GM21576 (cell line): Measurements from ENCODE around the gene CRLF1.
"Not testable (repeated sequence)": the region's sequence is repeated elsewhere in the genome, so short reads cannot be mapped to it uniquely, and the experiment has no call there.

ENCODE experiments used
- ATAC-seq: cut with Tn5 transposase; IDR thresholded peaks from one replicate; pipeline ENCODE4 v1.9.1; 2021; ENCODE audit warnings: mild to moderate bottlenecking, moderate library complexity; ENCODE audit not compliant: unreplicated experiment

Gene CRLF1

DNA sequence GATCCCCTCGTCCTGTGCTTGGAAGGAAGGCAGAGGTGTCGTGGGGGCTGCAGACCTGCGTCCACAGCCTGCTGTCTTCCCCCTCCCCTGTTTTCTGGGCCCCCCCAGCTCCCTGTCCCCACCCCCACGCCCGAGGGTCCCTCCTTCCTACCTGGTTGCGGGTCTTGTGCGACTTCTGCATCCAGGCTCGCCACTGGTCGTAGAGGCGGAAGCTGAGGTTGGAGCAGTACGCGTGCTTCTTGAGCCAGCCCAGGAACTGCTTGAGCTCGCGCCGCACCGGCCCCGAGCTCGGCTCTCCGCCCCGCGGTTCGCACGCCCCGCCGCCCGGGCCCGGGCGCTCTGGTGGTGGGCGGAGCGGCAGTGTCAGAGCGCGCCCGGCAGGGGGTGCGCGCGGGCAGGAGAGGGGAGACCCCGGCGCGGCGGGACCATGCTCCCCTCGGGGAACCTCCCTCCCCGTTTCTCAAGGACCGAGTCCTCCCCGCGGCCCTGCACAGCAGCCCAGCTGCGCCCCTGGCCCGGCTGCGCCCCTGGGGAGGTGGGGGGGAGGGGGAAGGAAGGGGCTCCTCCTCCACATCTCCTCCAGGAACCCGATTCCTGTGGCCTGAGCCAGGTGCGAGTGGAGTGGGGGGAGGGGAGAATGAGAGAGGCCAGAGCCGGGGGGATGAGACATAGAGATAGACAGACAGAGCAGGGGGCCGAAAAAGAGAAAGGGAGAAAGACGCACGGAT is 12.3 kb downstream of the CRLF1 start:
- ATAC-seq: no peak

DNA sequence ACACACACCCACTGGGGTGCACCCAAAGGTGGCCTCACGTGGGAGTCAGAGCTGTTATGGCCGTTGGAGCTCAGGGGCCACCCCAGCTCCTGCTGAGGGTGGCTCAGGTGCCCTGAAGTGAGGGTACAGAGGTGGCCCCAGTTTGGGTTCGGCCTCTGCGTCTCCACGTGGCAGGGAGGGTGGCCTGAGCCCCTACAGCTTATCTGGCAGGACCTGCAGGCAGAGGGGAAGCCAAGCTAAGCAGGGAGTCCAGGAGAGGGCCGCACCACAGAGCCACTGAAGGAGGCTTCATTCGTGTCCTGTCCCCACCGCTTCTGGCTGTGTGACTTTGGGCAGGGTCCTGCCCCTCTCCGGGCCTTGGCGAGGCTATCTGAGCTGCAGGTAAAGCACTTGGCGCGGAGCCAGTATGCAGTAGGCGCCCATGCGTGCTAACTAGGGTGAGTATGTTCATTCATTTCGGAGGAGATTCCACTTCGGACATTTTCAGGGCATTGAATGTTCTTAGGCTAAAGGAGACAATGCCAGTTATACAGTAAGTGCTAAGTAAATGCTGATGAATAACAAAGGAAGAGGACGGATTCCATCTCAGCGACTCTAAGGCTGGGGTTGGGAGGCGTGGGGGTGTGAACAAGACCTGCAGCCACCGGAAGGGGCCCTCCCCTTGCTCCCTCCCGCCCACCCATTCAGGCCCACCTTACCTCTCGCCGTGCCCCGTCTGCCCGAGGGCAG is 13.1 kb downstream of the CRLF1 start:
- no peak for ATAC-seq

DNA sequence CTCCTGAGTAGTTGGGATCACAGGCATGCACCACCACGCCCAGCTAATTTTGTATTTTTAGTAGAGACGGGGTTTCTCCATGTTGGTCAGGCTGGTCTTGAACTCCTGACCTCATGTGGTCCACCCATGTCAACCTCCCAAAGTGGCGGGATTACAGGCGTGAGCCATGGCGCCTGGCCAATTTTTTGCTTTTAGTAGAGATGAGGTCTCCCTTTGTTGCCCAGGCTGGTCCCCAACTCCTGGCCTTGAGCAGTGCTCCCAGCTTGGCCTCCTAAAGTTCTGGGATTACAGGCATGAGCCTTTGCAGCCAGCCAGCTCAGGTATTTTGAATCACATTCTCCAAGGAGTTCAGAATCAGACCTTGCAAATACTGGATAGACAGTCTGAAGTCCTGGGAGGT is 13.9 kb downstream of the CRLF1 start:
- ATAC-seq: not testable (repeated sequence)

DNA sequence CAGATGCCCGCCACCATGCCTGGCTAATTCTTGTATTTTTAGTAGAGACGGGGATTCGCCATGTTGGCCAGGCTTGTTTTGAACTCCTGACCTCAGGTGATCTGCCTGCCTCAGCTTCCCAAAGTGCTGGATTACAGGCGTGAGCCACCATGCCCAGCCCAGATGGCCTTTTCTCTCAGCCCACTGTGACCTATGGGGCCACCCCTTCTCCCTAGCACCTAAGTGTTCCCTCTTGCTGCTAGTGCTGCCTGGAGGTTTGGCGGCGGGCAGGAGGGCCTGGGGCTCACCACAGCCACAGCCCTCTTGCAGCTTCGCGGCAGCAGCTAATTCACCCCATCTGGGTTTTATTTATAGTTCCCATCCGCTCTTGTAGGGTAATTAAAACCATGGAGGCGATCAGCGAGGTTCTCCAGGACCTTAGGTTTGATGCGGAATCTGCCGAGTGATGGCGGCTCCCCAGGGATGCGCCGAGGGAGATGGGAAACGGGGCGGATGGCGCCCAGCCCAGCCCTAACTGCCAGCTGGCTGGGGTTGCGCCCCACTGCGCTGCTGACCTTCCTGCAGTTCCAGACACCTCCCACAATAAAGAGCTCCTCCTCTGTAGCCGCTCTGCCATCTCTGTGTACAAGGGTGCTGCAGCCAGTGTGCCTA is 14.7 kb downstream of the CRLF1 start:
- no peak for ATAC-seq

DNA sequence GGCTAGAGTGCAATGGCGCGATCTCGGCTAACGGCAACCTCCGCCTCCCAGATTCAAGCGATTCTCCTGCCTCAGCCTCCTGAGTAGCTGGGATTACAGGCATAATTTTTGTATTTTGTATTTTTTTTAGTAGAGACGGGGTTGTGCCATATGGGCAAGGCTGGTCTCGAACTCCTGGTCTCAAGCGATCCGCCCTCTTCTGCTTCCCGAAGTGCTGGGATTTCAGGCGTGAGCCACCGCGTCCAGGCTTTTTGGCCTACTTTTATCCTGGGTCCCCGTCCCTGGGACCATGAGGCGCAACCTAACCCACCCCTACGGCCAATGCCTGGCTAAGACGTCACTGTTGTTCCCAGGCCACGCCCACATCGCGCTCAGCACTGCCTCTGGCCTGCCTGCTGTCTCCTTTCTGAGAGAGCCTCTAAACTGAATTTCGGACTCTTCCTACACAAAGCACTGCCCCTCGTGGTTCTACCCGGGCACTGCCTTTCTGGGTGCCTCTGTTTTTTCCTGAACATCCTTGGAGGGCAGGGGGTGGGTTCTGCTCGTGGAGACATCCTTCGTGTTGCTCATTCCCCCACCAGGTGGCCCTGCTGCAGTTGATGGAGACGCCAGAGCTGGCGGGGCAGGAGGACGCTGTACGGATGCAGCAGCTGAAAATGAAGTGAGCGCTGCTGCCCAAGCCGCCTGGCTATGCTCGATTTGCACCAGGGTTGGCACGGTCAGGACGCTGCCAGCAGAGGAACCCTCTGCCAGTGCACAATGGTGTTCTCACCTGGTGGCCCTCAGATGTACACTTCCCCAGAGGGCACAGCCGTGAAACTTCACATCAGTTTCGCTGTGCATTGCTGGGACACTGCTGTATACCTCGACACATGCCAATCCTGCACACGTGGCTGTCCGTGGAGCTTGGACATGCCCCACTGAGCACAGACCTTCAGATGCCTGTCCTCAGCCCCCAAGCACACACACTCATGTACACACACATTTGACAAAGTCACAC is 16.0 kb downstream of the CRLF1 start:
- ATAC-seq: no peak

DNA sequence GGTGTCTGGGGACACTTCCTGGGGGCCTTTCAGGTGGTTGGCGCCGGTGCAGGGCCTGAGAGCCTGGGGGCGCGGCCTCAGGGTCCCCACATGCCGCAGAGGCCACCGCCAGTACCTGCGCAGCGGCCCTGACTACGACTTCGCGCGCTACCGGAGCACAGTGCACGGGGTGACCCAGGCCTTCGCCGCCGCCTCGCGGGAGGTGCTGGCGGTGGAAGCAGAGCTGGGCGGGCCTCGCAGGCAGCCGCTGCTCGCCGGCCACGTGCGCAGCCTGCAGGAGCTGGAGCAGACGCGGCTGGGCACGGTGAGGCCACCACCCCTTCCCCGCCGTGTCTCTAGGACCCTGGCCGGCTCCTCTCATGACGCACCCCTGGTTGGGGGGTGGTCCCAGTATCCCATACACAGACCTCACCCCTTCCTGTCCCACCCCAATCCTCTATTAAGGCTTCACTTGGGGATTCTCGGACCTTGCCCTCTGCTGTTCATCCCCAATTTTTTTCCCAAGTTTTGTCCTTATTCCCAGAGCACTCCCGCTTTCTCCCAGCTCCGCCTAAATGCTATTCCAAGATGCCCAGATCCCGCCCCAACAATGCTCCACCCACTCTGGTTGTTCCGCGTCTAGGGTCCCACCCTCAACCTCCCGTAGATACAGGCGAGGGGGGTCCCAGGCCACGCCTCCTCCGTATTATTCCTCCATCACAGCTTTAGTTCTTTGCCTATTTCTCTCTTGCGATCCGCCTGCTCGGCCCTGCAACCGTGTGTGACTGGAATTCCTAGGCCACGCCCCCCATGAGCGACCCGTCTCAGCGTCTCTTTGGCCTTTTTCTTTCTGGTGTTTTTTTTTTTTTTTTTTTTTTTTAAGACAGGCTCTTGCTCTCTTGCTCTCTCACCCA is 17.0 kb downstream of the CRLF1 start:
- peak; percentile 36 for ATAC-seq

DNA sequence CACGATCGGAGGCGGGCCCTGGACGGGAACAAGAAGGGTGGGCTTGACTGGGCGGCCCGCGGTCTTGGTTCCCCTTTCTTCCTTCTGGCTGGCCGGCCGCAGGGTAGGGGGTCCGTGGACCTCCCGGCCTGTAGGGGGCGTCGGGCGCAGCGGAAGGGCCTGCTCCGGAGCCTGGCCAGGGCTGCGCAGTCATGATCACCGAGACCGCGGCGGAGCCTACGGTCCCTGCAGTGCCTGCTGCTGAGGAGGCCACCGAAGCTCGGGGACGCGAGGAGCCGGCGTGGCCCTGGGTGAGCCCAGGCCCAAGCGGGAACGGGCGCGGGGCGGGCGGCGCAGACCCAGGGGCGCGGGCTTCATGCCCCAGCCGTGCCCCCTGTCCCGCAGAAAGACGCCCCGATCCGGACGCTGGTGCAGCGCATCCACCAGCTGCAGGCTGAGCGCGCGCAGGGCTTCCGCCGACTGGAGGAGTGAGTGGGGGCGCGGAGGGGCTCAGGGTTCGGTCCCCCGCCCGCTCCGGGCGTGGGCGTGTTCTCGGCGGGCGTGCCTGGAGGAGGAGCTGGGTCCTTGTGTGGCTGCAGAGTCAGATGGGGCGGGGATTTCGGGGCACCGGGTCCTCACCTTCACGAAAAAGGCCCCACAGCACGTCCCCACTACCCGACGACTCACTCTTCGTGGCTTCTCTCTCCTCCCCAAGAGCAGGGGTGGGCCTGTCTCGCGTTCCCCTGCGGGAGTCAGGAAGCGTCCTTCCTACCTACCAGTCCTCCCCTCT is 17.8 kb downstream of the CRLF1 start, which contains the start of gene REX1BD:
Gene REX1BD, plus strand, starts transcription at position 188 of the 769 bp plus-strand sequence. Its CDS starts 4 bp downstream, at position 192.
- ATAC-seq: peak; percentile 72

DNA sequence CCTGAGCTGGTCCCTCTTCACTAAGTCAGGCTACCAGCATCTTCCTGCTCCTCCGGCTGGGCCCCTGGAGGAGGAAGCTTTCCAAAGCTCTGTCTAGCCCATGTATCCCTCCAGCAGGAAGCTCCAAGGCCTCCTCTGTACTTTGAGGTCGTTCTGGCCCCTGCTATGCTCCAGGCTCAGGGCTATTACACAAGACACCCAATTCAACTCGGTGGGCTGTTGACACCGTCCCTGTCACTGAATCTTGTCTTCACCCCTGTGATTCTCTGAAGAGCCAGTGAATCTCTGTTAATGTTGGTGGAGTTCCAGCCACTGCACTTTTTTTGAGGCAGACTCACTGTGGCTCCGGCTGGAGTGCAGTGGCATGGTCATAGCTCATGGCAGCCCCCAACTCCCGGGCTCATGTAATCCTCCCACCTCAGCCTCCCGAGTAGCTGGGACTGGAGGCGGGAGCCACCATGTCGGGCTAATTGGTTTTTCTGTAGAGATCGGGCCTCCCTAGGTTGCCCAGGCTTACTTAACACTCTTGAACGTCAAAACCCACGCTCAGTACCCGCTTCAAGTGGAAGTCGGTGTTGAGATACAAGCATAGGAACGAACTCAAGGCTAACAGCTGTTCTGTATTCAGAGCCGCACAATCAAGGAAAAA is 18.5 kb downstream of the CRLF1 start:
- no peak for ATAC-seq

DNA sequence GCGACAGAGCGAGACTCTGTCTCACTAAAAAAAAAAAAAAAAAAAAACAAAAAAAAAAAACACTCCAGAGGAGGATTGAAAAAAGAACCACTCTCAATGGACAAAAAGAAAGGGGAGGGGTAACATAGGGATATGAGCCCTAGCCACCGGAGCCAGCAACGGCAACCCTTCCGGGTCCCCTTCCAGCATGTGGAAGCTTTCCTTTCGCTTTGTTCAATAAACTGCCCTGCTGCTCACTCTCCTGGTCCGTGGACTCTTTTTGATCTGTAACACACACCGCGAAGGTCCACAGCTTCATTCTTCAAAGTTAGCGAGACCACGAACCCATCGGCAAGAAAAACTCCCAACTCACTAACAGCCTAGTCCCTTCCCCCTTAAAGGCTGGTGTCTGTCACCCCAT is 19.0 kb downstream of the CRLF1 start:
- no peak for ATAC-seq

DNA sequence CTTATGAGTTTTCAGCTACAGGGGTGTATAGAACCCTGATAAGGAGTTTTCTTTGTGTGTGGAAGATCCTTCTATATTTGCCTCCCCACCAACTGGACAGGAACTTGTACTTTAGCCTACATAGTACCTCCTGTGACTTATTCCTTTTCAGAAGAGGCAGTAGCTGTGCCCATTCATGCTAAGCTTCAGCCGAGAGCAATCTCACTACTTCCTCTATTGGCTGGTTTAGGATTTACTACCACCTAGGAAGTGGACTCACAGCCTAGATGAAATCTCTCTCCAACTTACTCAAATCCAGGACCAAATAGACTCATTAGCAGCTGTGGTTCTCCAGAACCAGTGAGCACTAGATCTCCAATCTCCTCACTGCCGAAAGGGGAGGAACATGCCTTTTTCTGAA is 20.3 kb downstream of the CRLF1 start:
- ATAC-seq: no peak

DNA sequence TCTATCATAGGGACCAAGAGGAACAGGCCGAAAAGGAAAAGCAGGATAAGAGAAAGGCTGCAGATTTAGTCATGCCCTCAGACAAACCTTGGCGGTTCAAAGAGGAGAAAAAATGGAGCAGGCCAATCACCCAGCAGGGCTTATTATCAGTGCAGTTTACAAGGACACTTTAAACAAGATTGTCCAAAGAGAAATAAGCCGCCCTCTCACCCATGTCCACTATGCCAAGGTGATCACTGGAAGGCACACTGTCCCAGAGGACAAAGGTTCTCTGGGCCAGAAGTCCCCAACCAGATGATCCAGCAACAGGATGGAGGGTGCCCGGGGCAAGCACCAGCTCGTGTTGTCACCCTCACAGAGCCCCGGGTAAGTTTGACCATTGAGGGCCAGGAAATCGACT is 26.3 kb downstream of the CRLF1 start:
- no peak for ATAC-seq

DNA sequence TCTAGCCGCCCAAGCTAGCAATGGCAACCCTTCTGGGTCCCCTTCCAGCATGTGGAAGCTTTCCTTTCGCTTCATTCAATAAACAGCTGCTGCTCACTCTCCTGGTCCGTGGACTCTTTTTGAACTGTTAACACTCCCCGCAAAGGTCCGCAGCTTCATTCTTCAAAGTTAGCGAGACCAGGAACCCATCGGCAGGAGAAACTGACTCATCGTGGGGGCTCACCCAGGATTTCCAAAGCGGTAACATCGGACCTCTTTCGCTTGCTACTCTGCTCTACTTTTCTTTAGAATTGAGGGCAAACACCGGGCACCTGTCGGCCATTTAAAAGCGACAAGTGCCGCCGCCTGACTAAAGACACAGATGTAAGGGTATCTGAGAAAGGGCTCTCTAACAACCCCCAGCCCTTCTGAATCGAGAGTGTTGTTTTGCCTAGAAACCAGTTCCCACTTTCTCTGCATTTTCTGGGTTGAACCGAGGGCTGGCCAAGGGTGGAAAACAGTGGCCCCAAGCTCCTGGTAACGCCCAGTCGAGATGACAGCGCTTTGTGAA is 29.2 kb downstream of the CRLF1 start:
- ATAC-seq: no peak

DNA sequence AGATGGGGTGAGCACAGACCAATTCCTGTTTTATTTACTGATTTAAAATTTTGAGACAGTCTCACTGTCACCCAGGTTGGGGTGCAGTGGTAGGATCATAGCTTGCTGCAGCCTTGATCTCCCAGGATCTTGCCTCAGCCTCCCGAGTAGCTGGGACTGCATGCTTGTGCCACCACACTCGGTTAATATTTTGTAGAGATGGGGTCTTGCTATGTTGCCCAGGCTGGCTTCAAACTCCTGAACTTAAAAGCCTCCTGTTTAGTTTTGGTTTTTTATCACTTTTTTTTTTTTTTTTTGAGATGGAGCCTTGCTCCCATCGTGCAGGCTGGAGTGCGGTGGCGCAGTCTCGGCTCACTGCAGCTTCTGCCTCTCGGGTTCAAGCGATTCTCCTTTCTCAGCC is 30.2 kb downstream of the CRLF1 start:
- no peak for ATAC-seq

DNA sequence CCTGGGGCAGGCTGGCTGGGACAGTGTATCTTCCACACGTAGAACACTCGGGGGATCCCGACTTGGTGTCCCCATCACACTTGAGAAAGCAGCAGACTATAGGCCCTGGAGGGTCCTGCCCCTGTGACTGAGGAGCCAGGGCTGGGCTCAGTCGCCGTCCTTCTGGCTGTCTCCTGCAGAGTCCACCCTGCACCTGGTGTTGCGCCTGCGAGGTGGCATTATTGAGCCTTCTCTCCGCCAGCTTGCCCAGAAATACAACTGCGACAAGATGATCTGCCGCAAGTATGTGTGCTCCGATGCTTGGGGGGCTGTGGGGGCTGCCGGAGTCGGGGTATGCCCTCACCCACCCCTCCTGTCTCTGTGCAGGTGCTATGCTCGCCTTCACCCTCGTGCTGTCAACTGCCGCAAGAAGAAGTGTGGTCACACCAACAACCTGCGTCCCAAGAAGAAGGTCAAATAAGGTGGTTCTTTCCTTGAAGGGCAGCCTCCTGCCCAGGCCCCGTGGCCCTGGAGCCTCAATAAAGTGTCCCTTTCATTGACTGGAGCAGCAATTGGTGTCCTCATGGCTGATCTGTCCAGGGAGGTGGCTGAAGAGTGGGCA is 31.8 kb downstream of the CRLF1 start:
- ATAC-seq: no peak

DNA sequence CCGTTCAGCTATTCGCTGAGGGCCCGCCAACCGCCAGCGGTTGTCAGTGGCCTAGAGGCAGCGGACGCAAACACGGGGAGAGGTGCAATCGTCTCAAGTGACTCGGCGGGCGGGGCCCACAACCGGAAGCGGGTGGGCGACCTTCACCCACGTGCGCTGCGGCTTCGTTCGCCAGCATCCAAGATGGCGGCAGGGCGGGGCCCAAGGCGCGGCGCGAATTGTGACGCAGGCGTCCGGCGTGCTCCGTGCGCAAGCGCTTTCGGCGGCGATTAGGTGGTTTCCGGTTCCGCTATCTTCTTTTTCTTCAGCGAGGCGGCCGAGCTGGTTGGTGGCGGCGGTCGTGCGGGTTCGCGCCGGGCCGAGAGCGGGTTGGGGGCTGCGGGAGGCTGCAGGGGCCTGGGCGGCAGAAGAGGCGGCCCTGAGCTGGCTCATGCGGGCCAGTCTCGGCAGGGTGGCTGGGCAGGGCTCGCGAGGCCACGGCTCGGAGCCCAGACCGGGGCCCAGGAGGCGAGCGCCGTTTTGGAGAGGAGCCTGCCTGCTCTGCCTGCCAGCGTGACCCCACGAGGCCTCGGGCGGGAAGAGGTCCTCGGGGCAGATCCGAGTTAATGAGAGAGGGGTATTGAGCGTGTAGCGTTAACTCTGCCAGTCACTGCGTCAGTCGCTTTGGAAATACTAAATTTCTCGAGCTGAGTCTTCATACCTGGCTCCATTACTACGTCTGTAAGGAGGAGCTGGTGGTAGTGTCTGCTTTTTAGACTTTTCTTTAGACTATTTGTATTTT is 34.8 kb downstream of the CRLF1 start, which contains the start of gene UBA52:
Gene UBA52, plus strand, starts transcription at position 294 of the 781 bp plus-strand sequence. CDS start 1,444 bp downstream, outside the sequence.
- peak; percentile 85 for ATAC-seq

DNA sequence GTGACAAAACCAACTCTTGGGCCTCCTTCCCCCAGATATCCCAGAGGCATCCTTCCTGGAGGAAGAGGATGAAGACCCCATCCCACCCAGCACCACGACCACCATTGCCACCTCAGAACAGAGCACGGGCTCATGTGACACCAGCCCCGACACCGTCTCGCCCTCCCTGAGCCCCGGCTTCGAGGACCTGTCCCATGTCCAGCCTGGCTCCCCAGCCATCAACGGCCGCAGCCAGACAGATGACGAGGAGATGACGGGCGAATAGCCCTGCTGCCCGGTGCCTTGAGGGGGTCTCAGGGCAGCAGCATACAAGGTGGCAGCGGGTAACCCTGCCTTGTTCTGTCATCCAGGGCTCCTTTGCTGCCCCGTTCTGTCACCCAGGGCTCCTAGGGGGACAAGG is 38.2 kb downstream of the CRLF1 start:
- ATAC-seq: no peak

DNA sequence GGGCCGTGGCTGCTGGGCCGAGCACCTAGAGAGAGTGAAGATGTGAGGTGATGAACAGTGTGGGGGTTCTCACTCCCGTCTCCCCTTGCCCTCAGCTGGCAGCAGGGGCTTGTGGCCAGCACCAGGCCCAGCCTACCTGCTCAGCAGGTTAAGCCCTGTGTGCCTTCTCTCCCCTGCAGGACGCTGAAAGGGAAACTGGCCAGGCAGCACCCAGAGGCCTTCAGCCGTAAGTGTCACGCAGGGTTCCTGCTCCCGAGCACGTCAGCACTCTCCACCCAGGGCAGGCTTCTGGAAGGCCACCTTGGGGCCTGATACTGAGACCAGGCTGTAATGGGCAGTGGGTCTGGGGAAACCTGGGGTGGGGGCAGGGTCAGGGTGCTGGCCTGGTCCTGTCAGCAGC is 39.6 kb downstream of the CRLF1 start:
- ATAC-seq: no peak
